Measurements from ENCODE around the gene ISL1. TPM values are rescaled to one million over a fixed set of nuclear protein-coding genes. Genes with fewer than 3 reads are reported as not detected.

The ISL1 gene
- total and polyA plus RNA-seq, 11 donors, result 0.08 to 0.61 TPM; not detected in 9

- Histone ChIP-seq H3K27me3 (peaks cover 2 to 39% (median 6%) of the 10 kb centered on the region in 9 donors), H3K27ac (no peak overlapping the region), H3K9me3 (no peaks in the 10 kb centered on the region), H3K4me1 (no peaks in the 10 kb centered on the region), H3K36me3 (no peaks in the 10 kb centered on the region), H3K4me3 (no peak overlapping the region)
- DNase-seq, result no peak
- intact Hi-C loops (cut with DNase I), result no loop called here
- TF ChIP-seq CTCF (IDR thresholded peaks at IDR 0.05), result no peak
- ATAC-seq, result no peak
- 80 to 96% (median 92%) methylated on average over 1 of the region's 1 CpG for WGBS, 4 donors
Observed at GRCh38 chr5:51404255-51404654, 21.0 kb downstream of the ISL1 start.

GRCh38 chr5:51411921-51412325, 28.7 kb downstream of the ISL1 start:
- DNase-seq, result no peak
- intact Hi-C loops (cut with DNase I), result no loop called here
- no peak overlapping the region for H3K27ac ChIP-seq
- no peaks in the 10 kb centered on the region for H3K4me1 ChIP-seq
- H3K36me3 ChIP-seq, result no peaks in the 10 kb centered on the region
- ATAC-seq, result no peak
- no peak for TF ChIP-seq POLR2A (IDR thresholded peaks at IDR 0.05)
- H3K27me3 ChIP-seq, result peaks cover 0 to 20% (median 0%) of the 10 kb centered on the region in 9 donors
- 29 to 40% (median 35%) methylated on average over 7 of the region's 7 CpGs for WGBS, 4 donors
- H3K4me3 ChIP-seq, result no peak overlapping the region
- H3K9me3 ChIP-seq, result no peaks in the 10 kb centered on the region

- intact Hi-C loops (cut with DNase I), result no loop called here
- ATAC-seq (no peak), DNase-seq (no peak)
- no peak overlapping the region for H3K27ac ChIP-seq
- 60 to 77% (median 69%) methylated on average over 2 of the region's 2 CpGs for WGBS, 4 donors
- no peak for TF ChIP-seq POLR2A (IDR thresholded peaks at IDR 0.05)
- TF ChIP-seq CTCF (IDR thresholded peaks at IDR 0.05), result no peak
- H3K4me3 ChIP-seq, result no peak overlapping the region
- H3K4me1 ChIP-seq, result no peaks in the 10 kb centered on the region
- no peaks in the 10 kb centered on the region for H3K36me3 ChIP-seq
- peaks cover 0 to 13% (median 0%) of the 10 kb centered on the region in 9 donors for H3K27me3 ChIP-seq
- H3K9me3 ChIP-seq, result no peaks in the 10 kb centered on the region
Observed at GRCh38 chr5:51414516-51414915, 31.3 kb downstream of the ISL1 start.

GRCh38 chr5:51416149-51416548, 32.9 kb downstream of the ISL1 start:
- H3K27ac ChIP-seq, result no peak overlapping the region
- no peak overlapping the region for H3K4me3 ChIP-seq
- H3K9me3 ChIP-seq, result no peaks in the 10 kb centered on the region
- H3K27me3 ChIP-seq, result peaks cover 0 to 13% (median 0%) of the 10 kb centered on the region in 9 donors
- WGBS, 4 donors, result 70 to 79% (median 74%) methylated on average over 3 of the region's 3 CpGs
- H3K36me3 ChIP-seq, result no peaks in the 10 kb centered on the region
- TF ChIP-seq CTCF (IDR thresholded peaks at IDR 0.05) (no peak), POLR2A (IDR thresholded peaks at IDR 0.05) (no peak)
- intact Hi-C loops (cut with DNase I), result no loop called here
- ATAC-seq (no peak), DNase-seq (no peak)
- H3K4me1 ChIP-seq, result no peaks in the 10 kb centered on the region

- ATAC-seq (no peak), DNase-seq (no peak)
- 68 to 73% (median 70%) methylated on average over 3 of the region's 3 CpGs for WGBS, 4 donors
- Histone ChIP-seq H3K27ac (no peak overlapping the region), H3K4me3 (no peak overlapping the region), H3K36me3 (no peaks in the 10 kb centered on the region), H3K9me3 (no peaks in the 10 kb centered on the region), H3K4me1 (no peaks in the 10 kb centered on the region), H3K27me3 (peaks cover 0 to 7% (median 0%) of the 10 kb centered on the region in 9 donors)
- TF ChIP-seq POLR2A (IDR thresholded peaks at IDR 0.05) (no peak), CTCF (IDR thresholded peaks at IDR 0.05) (no peak)
- intact Hi-C loops (cut with DNase I), result no loop called here
Observed at GRCh38 chr5:51433052-51433710, 49.9 kb downstream of the ISL1 start.
